GM18870 (cell line): ENCODE measurements around the gene RNF145.
"Not testable (repeated sequence)": the region's sequence is repeated elsewhere in the genome, so short reads cannot be mapped to it uniquely, and the experiment has no call there.

Source experiments
- ATAC-seq: cut with Tn5 transposase; IDR thresholded peaks from one replicate; pipeline ENCODE4 v1.9.1; 2021; ENCODE audit warnings: moderate library complexity; ENCODE audit not compliant: unreplicated experiment

Gene RNF145, protein sequence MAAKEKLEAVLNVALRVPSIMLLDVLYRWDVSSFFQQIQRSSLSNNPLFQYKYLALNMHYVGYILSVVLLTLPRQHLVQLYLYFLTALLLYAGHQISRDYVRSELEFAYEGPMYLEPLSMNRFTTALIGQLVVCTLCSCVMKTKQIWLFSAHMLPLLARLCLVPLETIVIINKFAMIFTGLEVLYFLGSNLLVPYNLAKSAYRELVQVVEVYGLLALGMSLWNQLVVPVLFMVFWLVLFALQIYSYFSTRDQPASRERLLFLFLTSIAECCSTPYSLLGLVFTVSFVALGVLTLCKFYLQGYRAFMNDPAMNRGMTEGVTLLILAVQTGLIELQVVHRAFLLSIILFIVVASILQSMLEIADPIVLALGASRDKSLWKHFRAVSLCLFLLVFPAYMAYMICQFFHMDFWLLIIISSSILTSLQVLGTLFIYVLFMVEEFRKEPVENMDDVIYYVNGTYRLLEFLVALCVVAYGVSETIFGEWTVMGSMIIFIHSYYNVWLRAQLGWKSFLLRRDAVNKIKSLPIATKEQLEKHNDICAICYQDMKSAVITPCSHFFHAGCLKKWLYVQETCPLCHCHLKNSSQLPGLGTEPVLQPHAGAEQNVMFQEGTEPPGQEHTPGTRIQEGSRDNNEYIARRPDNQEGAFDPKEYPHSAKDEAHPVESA

DNA sequence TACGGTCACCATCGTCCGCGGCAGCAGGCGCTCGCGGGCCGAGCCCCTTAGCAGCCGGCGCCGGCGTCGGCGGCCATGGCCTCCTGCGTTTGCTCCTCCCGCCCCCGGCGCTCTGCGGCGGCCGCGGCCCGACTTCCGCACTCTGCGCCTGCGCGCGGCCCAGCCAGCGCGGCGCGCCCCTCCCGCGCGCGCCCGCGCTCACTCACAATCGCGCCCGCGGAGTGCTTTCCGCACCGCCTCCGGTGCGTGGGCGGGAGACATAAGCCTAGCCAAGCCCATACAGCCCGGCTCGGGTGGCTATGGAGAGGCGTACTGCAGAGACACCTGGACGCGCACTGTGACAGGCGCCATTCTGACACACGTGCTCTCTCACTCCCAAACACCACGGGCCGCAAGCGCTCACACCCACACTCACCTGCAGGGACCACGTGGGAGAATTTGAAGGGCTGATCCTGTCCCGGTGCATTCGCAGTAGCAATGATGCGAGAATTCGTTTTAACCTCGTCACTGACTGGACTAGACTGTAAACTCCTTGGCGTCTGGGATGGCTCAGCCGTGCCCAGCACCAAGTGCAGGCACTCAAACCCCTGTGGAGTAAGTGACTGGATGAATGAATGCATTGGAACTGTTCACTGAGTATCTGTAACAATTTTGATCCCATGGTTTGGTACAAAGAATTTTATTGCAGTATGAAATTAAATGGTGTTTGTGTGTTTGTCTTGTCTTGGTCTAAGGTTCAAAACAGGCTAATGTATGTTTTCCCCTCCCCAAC, at the start of gene RNF145:
Gene RNF145 (minus strand): TSS at position 116 of the 772 bp plus-strand sequence. CDS start 5,936 bp downstream, outside the sequence.
- ATAC-seq = peak; percentile 66

DNA sequence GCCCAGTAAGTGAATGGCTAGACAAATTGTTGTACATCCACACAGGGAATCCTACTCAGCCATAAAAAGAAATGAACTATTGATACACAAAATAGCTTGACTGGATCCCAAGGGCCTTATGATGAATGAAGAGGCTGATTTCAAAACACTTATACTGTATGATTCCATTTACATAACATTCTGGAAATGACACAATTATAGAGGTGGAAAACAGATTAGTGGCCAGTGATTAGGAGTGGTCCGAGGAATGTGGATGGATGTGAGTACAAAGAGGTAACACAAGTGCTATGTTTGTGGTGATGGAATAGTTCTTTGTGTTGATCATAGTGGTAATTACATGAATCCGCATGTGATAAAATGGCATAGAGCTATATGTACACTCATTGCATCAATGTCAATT, 49.0 kb upstream of the RNF145 start:
- ATAC-seq = no peak

DNA sequence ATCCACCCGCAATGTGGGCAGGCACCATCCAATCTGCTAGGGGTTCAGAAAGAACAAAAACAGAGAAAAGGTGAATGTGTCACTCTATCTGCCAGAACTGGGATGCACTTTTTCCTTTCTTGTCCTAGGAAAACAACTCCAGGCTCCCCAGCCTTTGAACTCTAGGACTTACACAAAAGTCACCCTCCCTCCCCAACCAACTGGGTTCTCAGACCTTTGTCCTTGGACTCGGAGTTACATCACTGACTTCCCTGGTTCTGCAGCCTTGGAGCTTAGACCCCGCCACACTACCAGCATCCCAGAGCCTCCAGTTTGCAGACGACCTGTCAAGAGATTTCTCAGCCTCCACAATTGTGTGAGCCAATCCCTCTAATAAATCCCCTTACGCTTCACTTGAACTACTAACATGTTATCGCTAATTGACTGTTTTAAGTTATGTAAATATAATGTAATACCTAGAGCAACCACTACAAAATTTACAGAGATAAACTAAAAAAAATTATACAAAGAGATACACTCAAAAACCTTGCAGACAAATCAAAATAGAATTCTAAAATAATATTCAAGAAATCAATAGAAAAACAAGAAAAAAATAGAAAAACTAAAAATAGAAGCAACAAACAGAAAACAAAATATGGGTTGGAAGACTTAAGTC, 48.4 kb upstream of the RNF145 start:
- no peak for ATAC-seq

DNA sequence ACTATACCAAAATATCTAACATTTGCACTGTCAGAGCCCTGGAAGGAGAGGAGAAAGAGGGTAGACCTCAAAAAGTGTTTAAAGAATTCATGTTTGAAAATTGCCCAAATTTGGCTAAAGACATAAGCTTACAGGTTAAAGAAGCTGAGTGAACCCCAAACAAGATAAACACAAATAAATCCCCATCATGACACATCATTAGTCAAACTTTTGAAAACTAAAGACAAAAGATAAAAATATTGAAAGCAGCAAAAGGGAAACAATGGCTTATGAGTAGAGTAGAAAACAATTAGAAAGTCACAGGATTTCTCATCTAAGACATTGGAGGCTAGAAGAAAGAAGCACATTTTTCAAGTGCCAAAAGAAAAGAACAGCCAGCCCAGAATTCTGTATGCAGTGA, 47.7 kb upstream of the RNF145 start:
- no peak for ATAC-seq

DNA sequence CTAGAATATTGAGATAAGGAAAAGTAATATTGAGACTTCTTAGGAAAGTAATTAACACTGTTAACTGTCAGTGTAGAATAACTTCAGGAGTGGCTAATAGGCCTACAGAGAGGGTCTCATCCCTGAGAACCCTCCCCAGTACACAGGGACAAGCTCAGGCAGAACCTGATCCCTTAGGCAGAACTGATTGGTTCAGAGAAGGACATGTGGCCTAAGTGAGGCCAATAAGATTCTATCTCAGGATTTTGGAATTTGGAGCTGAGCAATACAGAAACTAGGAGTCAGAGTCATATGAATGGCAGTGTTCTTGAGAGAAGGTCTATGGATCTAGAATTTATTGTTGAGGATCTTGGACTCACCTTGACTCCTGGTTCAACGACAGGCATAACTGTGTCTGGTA, 42.8 kb upstream of the RNF145 start:
- no peak for ATAC-seq

DNA sequence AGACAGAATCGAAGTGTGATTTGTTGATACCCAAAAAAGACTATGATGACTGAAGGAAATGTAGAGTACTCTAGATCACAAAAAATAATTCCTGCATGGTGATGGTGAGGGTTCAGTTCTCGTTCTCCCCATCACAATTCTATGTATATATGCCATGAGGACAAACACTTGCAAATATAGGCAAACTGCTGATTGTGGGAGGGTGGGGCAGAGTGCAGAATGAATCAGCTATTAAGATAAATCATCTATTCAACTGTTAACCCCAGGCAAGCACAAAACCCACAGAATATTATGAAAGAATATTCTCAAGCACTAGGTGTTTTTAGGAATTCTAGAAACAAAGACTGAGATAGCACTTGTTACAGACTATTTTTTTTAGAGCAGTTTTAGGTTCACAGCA, 39.8 kb upstream of the RNF145 start:
- no peak for ATAC-seq

DNA sequence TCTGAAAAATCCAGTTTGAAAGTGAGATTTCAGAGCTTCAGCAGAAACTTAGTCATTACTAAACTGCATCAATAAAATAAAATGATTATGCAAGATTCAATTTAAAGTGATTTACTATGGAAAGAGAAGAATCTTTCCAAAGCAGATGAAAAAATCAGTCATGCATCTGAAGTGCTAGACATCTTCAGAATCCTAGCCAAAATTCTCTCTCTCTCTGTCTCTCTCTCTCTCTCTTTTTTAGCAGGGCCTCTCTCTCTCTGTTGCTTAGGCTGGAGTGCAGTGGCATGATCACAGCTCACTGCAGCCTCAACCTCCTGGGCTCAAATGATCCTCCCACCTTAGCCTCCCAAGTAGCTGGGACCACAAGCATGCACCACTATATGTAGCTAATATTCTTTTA, 35.5 kb upstream of the RNF145 start:
- ATAC-seq = no peak

DNA sequence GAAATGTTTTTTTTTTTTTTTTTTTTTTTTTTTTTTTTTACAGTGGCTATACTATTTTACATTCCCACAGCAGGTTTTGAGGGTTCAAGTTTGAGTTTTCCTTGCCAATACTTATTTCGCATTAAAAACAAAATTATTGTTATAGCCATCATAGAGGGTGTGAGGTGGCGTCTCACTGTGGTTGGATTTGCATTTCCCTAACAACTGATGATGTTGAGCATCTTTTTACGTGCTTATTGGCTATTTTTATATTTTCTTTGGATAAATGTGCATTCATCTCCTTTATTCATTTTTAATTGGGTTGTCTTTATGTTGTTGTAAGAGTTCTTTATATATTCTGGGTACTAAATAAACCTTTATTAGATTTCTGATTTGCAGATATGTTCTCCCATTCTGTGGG, 34.8 kb upstream of the RNF145 start:
- ATAC-seq = no peak

DNA sequence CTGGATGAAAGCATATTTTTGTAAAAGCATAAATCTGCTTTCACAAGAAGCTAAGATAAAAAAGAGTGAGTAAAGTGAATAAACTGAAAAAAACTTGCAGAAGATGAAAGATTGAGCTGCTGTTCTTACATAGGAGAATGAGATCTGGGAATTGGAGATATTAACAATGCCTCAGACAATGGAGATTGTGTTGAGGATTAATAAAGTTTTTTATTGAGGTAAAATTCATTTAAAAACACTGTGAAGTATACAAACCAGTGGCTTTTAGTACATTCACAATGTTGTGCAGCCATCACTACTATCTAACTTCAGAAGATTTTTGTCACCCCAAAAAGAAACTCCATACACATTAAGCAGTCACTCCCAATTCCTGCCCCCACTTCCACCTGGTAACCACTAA, 34.0 kb upstream of the RNF145 start:
- no peak for ATAC-seq

DNA sequence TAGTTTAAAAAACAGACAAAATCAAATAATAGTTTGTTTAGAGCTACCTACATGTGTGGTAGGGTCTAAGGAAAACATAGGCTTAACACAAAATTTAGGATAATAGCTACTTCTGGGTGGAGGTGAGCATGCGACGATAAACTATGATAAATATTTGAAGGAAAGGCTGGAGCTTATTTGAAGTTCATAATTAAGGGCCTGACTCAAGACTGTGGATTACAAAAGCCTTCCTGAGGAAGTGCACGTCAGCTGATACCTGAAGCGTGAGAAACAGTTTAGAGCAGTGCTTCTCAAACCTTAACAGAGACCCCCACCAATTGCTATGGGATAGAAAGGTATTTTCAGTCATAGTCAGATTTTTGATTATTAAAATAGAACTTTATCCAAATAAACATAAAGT, 33.3 kb upstream of the RNF145 start:
- no peak for ATAC-seq

DNA sequence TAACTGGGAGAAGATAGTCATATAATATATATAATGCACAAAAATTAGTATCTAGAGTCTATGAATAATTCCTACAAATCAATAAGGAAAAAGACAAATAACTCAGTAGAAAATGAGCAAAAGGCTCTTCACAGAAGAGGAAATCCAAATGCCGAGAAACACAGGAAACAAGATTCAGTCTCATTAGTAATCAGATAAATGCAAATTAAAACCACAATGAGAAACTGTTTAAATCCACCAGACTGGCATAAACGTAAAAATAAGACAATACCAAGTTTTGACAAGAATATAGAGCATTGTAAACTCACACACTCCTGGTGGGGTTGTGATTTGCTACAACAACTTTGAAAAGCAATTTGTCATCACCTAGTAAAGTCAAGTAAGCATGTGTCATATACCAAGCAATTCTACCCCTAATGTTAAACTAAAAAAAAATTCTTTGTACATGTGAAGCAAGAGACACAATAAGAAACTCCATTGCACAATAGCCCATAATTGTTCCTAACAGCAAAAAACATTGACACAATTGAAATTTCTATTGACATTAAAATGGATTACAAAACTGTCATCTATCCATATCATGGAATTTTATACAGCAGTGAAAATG, 32.7 kb upstream of the RNF145 start:
- no peak for ATAC-seq

DNA sequence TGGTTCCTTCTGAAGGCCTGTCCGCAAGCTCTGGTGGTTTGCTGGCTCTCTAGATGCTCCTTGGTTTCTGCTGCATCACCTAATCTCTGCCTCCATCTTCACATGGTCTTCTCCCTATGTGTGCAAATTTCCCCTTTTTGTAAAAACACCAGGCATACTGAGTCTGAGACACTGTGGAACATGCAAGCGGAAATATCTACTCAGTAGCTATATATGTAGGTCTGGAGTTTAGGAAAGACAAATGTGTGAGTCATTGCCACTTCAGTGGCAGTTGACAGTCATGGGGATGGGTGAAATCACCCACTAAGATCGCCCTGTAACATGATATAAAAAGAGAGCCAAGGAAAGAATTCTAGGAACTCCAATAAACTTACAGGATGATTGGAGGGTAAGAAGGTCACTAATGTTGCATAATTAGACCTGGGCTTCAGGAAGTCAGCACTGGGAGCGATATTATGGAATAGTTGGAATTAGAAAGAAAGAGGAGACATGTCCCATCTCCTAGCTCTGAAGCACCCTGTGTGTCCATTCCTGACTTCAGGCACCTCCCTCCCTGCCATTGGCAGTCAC, 31.0 kb upstream of the RNF145 start:
- ATAC-seq = no peak

DNA sequence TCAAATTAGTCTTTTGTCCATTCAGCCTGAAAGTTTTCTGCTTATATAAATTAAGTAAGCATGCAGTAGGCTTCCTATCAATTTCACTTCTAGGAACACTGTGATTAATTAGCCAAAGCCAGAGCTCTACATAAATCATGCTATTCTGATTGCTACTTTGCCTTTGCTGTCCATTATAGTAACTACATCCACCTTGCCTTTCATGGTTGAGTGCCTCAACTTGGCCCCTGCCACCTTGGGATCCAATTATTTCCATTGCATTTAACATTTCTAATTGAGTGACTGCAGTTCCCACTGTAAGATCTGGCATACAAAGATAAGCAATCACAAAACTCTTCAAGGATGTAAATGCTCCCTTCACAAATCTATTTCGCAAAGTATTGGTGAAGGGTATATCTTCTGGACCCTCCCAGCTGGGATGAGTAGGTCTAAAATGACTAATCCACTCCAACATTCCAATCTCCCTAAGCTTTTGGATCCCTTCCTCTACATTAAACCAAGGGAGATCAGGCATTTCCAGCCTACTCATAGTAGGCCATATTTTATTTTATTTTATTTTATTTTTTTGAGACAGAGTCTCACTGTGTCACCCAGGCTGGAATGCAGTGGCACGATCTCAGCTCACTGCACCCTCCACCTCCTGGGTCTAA, 26.6 kb upstream of the RNF145 start:
- ATAC-seq = not testable (repeated sequence)

DNA sequence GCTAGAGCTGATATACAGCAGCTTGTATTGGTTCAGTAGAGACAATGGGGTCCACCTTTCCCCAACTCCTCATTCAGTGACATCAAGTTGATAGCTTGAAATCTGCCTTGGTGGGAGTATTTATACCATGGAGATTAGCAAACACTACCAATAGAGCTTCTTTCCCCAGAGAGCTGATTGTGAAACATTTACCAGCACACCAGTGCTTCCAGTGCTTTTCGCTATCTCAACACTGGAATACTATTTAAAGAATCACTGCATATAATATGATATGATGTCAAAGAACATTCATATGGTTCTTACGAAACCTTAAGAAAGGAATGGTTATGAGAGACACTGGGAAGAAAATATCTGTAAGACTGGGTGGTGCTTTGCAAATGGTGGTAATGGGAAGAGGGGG, 21.8 kb upstream of the RNF145 start:
- ATAC-seq = no peak

DNA sequence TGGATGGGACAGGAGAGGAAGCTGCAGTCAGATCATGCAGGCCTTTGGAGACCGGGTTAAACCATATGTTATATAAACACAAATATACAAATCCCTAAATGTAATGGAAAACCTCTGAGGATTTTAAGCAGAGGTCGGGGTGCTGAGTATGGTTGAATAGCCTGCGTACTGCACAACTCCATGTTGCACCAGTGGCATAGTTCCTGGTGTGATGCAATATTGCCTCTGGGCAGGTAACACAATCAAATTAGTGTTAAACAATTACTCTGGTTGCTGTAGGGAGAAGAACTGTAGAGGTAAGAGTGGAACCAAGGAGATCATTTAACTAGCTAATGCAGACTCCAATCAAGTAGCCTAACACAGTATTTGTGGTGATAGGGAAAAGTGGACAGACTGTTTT, 21.3 kb upstream of the RNF145 start:
- ATAC-seq = no peak

DNA sequence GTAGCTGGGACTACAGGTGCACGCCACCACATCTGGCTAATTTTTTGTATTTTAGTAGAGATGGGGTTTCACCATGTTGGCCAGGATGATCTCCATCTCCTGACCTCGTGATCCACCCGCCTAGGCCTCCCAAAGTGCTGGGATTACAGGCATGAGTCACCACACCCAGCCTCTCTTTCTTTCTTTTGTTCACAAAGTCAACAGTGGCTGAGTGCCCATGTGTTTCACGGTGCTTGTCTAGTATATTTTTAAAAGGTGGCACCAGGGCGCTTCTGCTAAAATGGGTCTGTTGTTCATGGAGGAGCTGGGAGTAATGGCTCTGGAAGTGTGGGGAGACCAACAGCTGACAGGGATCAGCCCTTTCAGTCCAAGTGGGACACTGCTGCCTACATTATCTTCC, 18.7 kb upstream of the RNF145 start:
- not testable (repeated sequence) for ATAC-seq

DNA sequence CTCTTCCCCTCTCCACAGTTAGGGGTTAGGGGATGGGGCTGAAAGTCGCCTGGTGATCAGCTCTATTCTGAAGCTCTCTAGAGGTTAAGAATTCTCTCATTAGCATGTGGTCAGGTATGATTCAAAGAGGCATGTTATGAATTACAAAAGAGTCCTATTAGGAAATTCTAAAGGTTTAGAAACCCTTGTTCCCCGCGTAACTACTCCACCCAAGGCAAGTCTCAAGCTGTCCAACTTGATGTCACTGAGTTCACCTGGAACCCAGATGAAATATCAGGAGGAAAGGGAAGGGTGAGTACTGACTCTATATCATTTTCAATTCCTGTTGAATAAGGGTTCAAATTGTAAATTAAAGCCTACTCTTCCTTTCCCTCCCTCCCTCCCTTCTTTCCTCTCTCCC, 18.1 kb upstream of the RNF145 start:
- no peak for ATAC-seq

DNA sequence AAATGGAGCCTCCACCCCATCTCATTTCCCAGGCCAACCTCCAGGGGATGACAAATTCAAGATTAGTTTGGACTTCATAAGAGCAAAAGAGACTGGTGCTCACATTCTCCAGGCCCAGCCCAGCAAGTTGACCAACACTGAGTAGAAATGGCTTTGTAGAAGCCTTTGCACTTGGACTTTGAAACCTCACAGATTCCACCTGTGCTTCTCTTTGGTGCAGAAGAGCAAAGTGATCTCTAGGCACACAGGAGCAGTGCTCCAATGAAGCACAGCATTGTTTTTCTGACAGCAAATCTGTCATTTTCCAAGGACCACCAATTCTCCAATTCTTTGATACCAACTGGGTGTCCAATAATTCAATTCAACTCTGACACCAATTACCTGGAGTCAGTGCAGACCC, 17.1 kb upstream of the RNF145 start:
- ATAC-seq = no peak

DNA sequence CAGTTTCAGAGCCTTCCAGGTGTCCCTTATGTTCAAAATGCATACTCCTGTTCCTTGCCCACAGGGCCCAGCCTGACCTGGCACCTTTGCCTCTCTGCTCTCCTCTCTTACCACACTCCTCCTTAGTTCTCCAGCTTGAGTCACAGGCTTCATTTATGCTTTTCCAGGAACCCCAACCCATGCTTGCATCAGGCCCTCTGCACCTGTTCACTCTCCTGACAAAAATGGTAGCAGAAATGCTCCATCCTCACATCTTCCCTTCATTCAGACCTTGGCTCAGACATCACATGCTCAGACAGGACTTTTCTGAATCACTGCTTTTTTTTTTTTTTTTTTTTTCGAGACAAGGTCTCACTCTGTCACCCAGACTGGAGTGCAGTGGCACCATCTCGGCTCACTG, 15.1 kb upstream of the RNF145 start:
- ATAC-seq = no peak

DNA sequence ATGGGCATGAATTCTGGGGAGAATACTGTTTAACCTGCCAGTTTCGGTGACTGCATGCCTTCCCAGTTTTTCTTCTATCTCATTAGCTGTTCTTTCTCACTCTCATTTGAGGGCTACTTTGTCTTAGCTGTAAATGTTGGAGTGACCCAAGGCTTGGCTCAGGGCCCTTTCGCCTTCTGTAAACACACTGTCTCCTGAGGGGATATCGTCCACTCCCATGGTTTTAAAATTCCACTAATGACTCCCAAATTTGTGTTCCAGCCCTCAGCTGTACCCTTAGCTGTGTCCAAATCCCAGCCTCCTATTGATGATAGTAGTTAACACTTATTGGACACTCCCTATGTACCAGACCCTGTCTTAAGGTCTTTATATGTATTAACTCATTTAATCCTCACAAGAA, 14.1 kb upstream of the RNF145 start:
- no peak for ATAC-seq
